GM19324 (cell line): ENCODE data around the gene CDK19.
"Not testable (repeated sequence)": the region's sequence is repeated elsewhere in the genome, so short reads cannot be mapped to it uniquely, and the experiment has no call there.

ENCODE experiments used
- ATAC-seq: cut with Tn5 transposase; IDR thresholded peaks from one replicate; pipeline ENCODE4 v1.9.1; 2021; ENCODE audit warnings: mild to moderate bottlenecking, moderate library complexity; ENCODE audit not compliant: unreplicated experiment, low FRiP score

Gene CDK19

GRCh38 chr6:110635096-110635495, 180.2 kb downstream of the CDK19 start:
- no peak for ATAC-seq

- ATAC-seq, result no peak
These were observed 181.5 kb downstream of the CDK19 start for GRCh38 chr6:110633731-110634213.

- ATAC-seq, result no peak
These were observed 186.1 kb downstream of the CDK19 start for GRCh38 chr6:110629153-110629552.

- no peak for ATAC-seq
These were observed 186.9 kb downstream of the CDK19 start for GRCh38 chr6:110628330-110628729.

- no peak for ATAC-seq
These were observed 188.8 kb downstream of the CDK19 start for GRCh38 chr6:110626442-110626841.

- ATAC-seq, result no peak
These were observed 189.4 kb downstream of the CDK19 start for GRCh38 chr6:110625883-110626282.

- no peak for ATAC-seq
These were observed 192.2 kb downstream of the CDK19 start for GRCh38 chr6:110622912-110623578.

- ATAC-seq, result no peak
These were observed 194.2 kb downstream of the CDK19 start for GRCh38 chr6:110621061-110621460.

GRCh38 chr6:110620065-110620464, 195.2 kb downstream of the CDK19 start:
- no peak for ATAC-seq

GRCh38 chr6:110619275-110619908, 195.9 kb downstream of the CDK19 start:
- ATAC-seq, result no peak

GRCh38 chr6:110618591-110619267, 196.5 kb downstream of the CDK19 start:
- ATAC-seq, result no peak

- ATAC-seq, result no peak
These were observed 198.2 kb downstream of the CDK19 start for GRCh38 chr6:110617057-110617456.

- no peak for ATAC-seq
These were observed 199.5 kb downstream of the CDK19 start for GRCh38 chr6:110615722-110616121.

GRCh38 chr6:110614586-110614985, 200.7 kb downstream of the CDK19 start:
- ATAC-seq, result no peak

- ATAC-seq, result no peak
These were observed 201.2 kb downstream of the CDK19 start for GRCh38 chr6:110614106-110614505.

GRCh38 chr6:110613356-110613755, 201.9 kb downstream of the CDK19 start:
- ATAC-seq, result no peak

- no peak for ATAC-seq
These were observed 203.0 kb downstream of the CDK19 start for GRCh38 chr6:110612298-110612697.

GRCh38 chr6:110609101-110609500, 206.2 kb downstream of the CDK19 start:
- no peak for ATAC-seq

- ATAC-seq, result no peak
These were observed 207.1 kb downstream of the CDK19 start for GRCh38 chr6:110608151-110608550.

- ATAC-seq, result no peak
These were observed 209.1 kb downstream of the CDK19 start for GRCh38 chr6:110606151-110606550.

GRCh38 chr6:110600640-110601039, 214.6 kb downstream of the CDK19 start:
- not testable (repeated sequence) for ATAC-seq

GRCh38 chr6:110597761-110598160, 217.5 kb downstream of the CDK19 start:
- ATAC-seq, result no peak
